Fibroblast of villous mesenchyme (primary cell): ENCODE measurements around the gene CDC25B. TPM values are rescaled to one million over a fixed set of nuclear protein-coding genes. Genes with fewer than 3 reads are reported as not detected.
"Not testable (repeated sequence)": the region's sequence is repeated elsewhere in the genome, so short reads cannot be mapped to it uniquely, and the experiment has no call there.

ENCODE experiments used
- DNase-seq: peaks from one replicate; pipeline ENCODE4 v3.0.0-alpha.2; 2010; ENCODE audit warnings: low read depth
- H3K4me3 ChIP-seq: 2 replicates; pipeline ENCODE4 v1.5.1; 2011; ENCODE audit warnings: low read depth, mild to moderate bottlenecking, low read length
- total RNA-seq: library from RNA; depleted of rRNA; stranded (reverse); fragments of >200 nt; gene quantifications from 2 replicates; pipeline ENCODE4 v1.2.3, GENCODE V29; 2012
- TF ChIP-seq, protein P1 (sequence below): IDR thresholded peaks from 2 replicates; pipeline ENCODE4 v1.5.1; 2012; ENCODE audit warnings: low read depth, mild to moderate bottlenecking, low read length; ENCODE audit not compliant: insufficient read depth

The CDC25B gene
- total RNA-seq, 1 donor = 46.2 TPM

DNA sequence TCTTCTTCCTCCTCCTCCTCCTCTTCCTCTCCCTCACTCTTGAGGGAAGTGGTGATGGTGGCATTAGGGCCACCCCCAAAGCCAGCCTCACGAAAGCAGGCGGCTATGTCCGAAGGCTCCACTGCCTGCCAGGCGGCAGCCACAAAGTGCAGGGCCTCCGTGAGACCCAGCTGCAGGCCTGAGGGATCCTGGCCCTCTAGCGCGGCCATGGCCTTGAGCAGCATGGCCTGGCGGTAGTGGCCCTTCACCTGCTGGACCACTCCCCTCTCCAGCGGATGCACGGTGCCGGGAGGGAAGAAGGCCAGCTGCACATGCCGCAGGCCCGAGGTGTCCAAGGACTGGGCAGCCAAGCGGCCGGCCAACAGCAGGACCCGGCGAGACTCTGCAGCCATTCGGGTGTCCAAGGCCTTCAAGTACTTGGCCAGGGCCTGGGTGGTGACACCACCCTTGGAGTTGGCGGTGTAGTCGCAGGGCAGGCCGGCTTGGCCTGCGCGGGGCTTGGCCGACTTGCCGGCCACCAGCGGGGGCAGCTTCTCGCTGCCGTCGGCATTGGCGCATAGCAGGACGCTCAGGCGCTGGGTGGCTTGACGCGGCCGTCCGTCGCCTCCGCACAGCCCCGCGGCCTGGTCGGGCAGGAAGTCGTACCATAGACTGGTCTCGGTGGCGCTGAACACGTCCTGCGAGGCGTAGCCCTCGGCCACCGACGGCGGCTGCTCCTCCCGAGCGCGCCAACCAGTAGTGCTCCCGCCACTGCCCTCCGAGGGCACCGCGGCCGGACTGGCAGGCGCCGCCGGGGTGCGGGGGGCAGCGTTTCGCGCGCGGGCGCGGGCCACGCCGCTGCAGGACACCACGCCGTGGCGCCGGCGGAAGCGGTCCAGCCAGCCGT lies 10.6 kb upstream of the CDC25B start:
- TF ChIP-seq, protein P1, sequence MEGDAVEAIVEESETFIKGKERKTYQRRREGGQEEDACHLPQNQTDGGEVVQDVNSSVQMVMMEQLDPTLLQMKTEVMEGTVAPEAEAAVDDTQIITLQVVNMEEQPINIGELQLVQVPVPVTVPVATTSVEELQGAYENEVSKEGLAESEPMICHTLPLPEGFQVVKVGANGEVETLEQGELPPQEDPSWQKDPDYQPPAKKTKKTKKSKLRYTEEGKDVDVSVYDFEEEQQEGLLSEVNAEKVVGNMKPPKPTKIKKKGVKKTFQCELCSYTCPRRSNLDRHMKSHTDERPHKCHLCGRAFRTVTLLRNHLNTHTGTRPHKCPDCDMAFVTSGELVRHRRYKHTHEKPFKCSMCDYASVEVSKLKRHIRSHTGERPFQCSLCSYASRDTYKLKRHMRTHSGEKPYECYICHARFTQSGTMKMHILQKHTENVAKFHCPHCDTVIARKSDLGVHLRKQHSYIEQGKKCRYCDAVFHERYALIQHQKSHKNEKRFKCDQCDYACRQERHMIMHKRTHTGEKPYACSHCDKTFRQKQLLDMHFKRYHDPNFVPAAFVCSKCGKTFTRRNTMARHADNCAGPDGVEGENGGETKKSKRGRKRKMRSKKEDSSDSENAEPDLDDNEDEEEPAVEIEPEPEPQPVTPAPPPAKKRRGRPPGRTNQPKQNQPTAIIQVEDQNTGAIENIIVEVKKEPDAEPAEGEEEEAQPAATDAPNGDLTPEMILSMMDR = no peak
- DNase-seq = no peak
- H3K4me3 ChIP-seq = peak overlapping the region; percentile 74

DNA sequence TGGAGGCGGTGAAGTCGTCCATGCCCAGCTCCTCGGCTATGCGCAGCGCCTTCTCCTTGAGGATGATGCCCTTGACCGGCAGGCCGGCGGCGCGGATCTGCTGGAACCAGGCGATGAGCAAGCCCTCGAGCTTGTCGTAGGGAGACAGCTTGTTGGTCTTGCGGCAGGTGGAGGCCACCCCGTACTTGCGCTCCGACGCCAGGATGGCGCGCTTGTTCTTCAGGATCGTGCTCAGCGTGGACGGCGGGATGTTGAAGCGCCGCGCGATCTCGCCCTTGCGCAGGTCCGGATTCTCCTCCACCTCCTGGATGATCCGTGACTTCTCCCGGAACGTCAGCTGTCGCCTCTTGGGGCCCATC lies 10.0 kb upstream of the CDC25B start:
- DNase-seq = peak; percentile 64
- H3K4me3 ChIP-seq = peak overlapping the region; percentile 74
- TF ChIP-seq, protein P1 = no peak

DNA sequence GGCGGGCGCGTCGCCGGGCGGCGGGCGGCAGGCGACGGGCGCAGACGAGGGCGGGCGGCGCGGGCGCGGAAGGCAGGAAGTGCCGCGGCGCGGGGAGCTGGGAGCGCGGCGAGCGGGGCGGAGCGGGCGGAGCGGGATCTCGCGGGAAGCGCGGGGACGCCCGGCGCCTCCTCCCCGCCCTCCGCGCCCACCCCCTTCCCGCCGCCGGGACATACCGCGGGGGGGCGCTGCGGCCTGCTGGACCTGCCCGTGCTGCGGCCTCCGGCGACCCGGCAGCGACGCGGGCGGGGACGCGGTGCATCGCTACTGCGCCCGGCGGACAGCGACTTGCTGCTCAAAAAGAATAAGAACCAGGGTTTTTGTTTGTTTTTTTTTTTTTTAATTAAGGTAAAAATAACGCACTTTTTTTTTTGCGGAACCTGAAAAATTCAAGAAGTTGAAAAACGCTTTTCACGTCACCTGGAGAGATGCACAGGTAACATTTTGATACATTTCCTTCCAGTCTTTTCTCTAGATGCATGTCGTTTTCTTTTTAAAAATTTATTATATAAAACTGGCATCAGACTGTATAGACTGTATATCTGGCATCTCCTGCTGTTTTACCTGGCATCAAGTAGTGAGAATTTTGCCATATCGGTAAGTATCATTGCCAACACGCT lies 9.3 kb upstream of the CDC25B start, which contains the start of gene CENPB:
CENPB (minus strand) TSS at position 76 of the 659 bp plus-strand sequence. CDS start 257 bp downstream, outside the sequence.
- TF ChIP-seq, protein P1 = peak; percentile 63
- peak within 1 kb of the TSS; percentile 74 for H3K4me3 ChIP-seq
- peak; percentile 85 for DNase-seq

DNA sequence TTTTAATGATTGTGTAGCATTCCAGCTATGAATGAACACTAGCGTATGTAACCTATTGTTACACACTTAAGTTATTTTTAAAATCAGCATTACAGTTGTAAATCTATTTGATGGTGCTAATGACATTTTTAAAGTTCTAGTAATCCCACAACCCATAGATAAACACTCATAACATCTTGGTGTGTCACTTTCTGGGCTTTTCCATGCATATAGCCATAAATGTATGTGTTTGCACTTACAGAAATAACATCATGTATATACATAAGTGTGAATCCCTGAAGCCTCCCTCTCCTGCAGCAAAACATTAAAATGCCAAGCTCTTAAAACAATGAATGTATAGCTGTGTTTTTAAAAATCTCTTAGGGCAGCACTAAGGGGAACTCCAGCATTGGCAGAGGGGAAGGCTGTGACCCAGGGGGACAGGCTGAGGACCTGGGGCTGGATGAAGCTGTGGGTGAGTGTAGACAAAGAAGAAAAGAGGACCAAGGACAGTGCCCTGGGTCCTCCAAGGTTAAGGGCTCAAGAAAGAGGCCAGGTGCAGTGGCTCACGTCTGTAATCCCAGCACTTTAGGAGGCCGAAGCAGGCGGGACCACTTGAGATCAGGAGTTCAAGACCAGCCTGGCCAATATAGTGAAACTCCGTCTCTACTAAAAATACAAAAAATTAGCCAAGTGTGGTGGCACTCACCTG lies 8.6 kb upstream of the CDC25B start:
- TF ChIP-seq, protein P1 = no peak
- DNase-seq = peak; percentile 71
- H3K4me3 ChIP-seq = peak overlapping the region; percentile 41

DNA sequence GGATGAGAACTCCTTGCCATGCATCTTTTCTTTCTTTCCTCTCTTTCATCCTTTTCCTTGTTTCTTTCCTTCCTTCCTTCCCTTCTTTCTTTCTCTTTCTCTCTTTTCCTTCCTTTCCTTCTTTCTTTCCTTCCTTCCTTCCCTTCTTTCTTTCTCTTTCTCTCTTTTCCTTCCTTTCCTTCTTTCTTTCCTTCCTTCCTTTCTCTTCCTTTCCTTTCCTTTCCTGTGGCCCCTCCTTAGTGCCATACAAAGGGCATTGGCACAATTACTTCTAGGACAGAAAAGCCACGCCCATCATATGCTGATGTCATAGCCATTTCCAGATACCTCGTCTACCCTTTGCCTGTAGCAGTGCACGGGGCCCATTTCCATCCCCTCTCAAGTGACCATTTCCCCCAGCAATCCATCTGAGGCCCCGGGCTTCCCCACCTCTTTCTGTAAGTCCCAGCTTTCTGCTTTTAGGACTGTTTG lies 7.4 kb upstream of the CDC25B start:
- no peak overlapping the region for H3K4me3 ChIP-seq
- TF ChIP-seq, protein P1 = no peak
- no peak for DNase-seq

DNA sequence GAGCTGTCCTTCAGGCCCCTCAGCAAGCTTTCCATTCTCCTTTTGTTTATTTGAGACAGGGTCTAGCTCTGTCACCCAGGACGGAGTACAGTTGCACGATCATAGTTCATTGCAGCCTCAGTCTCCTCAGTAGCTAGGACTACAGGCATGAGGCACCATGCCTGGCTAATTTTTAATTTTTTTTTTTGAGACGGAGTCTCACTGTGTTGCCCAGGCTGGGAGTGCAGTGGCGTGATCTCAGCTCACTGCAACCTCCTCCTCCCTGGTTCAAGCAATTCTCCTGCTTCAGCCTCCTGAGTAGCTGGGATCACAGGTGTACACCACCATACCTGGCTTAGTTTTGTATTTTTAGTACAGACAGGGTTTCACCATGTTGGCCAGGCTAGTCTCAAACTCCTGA lies 6.9 kb upstream of the CDC25B start:
- not testable (repeated sequence) for DNase-seq, H3K4me3 ChIP-seq

DNA sequence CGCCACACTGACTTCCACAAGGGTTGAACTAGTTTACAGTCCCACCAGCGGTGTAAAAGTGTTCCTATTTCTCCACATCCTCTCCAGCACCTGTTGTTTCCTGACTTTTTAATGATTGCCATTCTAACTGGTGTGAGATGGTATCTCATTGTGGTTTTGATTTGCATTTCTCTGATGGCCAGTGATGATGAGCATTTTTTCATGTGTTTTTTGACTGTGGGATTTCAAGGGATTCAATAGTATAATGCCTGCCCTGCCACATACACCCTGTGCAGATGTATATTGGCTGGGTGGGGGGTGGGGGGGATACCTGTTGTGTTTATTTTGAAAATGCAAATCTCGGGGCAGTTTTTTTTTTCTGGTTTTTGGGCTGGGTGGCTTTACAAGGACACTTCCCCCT lies 1.9 kb upstream of the CDC25B start:
- H3K4me3 ChIP-seq, DNase-seq: not testable (repeated sequence)
